CD4-positive, alpha-beta T cell treated with Interleukin-17A for 4 hours (primary cell): ENCODE results near the gene PDZD7.

ENCODE experiments used
- DNase-seq: peaks from one replicate; pipeline ENCODE4 v3.0.0-alpha.2; 2020; ENCODE audit warnings: mixed read lengths

Gene PDZD7

GRCh38 chr10:100962351-100963080 is 68.4 kb downstream of the PDZD7 start:
- no peak for DNase-seq

GRCh38 chr10:100960251-100960650 is 70.7 kb downstream of the PDZD7 start:
- no peak for DNase-seq
